SK-N-SH (cell line): Measurements from ENCODE around the gene PARVB.

ENCODE experiments used
- FOXJ3 ChIP-seq: sonication (generic); formaldehyde crosslinking; IDR thresholded peaks from 2 replicates; pipeline ENCODE4 v1.5.1; 2020; ENCODE audit warnings: mild to moderate bottlenecking, missing genetic modification reagents
- GATA2 ChIP-seq: sonication (generic); formaldehyde crosslinking; IDR thresholded peaks from 2 replicates; pipeline ENCODE4 v1.5.0; 2020; ENCODE audit warnings: mild to moderate bottlenecking, missing genetic modification reagents
- JUND ChIP-seq: IDR thresholded peaks from 2 replicates; pipeline ENCODE4 v1.4.0; 2012
- MEF2A ChIP-seq: IDR thresholded peaks from 2 replicates; pipeline ENCODE4 v1.4.0; 2012; ENCODE audit warnings: low read depth, borderline replicate concordance
- MXI1 ChIP-seq: IDR thresholded peaks from 2 replicates; pipeline ENCODE4 v1.6.1; 2012; ENCODE audit warnings: mild to moderate bottlenecking, low read depth, low read length, improper control_type of control experiment
- NFIC ChIP-seq: IDR thresholded peaks from 2 replicates; pipeline ENCODE4 v1.4.0; 2012; ENCODE audit warnings: borderline replicate concordance
- NRF1 ChIP-seq: IDR thresholded peaks from 2 replicates; pipeline ENCODE4 v1.6.1; 2012; ENCODE audit warnings: low read depth, mild to moderate bottlenecking, low read length
- RAD21 ChIP-seq: IDR thresholded peaks from 2 replicates; pipeline ENCODE4 v1.6.1; 2012; ENCODE audit warnings: mild to moderate bottlenecking, low read length
- RCOR1 ChIP-seq: fragments of 150-350 bp; IDR thresholded peaks from 2 replicates; pipeline ENCODE4 v1.6.1; 2017; ENCODE audit warnings: antibody characterized with exemption, low read length
- REST ChIP-seq: IDR thresholded peaks from 2 replicates; pipeline ENCODE4 v1.6.1; 2012; ENCODE audit warnings: mild to moderate bottlenecking, low read depth, low read length, moderate library complexity
- RFX5 ChIP-seq: IDR thresholded peaks from 2 replicates; pipeline ENCODE4 v1.6.1; 2012; ENCODE audit warnings: mild to moderate bottlenecking, improper control_type of control experiment, low read length
- TF ChIP-seq, protein P1 (sequence below): fragments of 200-600 bp; sonication (generic); IDR thresholded peaks from 2 replicates; pipeline ENCODE4 v1.6.1; 2017; ENCODE audit warnings: antibody characterized with exemption, mild to moderate bottlenecking, moderate library complexity
- TF ChIP-seq, protein P2 (sequence below): IDR thresholded peaks from 2 replicates; pipeline ENCODE4 v1.4.0; 2012; ENCODE audit warnings: low read depth, borderline replicate concordance
- TF ChIP-seq, protein P3 (sequence below): fragments of 150-350 bp; IDR thresholded peaks from 2 replicates; pipeline ENCODE4 v1.6.1; 2017; ENCODE audit warnings: antibody characterized with exemption, low read length, low read depth, borderline replicate concordance

DNA sequence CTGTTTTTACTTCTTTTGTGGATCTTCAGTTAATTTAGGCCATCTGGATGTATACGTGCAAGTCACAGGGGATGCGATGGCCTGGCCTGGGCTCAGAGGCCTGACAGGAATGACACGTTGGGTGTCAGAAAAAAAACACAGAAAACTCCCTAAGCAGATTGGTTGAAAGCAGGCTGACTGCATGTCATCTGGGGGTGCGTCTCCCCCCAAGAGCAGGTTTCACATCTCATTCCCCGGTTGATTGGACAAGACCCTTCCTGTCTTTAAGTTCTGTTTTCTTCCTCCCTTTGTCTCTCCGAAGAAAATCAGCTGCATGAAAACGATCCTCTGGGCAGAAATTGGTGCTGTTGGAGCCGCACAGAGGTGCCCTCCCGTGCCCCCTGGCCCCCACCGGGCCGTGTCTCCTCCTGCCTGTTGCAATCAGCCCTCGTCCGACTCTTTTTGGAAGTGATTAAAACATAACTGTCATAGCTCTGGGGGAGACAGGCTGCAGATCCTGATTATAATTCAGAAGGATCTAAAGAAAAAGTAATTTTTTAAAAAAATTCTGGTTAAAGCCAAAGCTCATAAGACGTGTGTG is 84.8 kb downstream of the PARVB start:
- TF ChIP-seq REST, result no peak
- TF ChIP-seq RFX5, result no peak
- TF ChIP-seq, protein P1, sequence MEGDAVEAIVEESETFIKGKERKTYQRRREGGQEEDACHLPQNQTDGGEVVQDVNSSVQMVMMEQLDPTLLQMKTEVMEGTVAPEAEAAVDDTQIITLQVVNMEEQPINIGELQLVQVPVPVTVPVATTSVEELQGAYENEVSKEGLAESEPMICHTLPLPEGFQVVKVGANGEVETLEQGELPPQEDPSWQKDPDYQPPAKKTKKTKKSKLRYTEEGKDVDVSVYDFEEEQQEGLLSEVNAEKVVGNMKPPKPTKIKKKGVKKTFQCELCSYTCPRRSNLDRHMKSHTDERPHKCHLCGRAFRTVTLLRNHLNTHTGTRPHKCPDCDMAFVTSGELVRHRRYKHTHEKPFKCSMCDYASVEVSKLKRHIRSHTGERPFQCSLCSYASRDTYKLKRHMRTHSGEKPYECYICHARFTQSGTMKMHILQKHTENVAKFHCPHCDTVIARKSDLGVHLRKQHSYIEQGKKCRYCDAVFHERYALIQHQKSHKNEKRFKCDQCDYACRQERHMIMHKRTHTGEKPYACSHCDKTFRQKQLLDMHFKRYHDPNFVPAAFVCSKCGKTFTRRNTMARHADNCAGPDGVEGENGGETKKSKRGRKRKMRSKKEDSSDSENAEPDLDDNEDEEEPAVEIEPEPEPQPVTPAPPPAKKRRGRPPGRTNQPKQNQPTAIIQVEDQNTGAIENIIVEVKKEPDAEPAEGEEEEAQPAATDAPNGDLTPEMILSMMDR, result no peak
- no peak for TF ChIP-seq NRF1
- TF ChIP-seq GATA2 (CRISPR knock-in tag), result no peak
- TF ChIP-seq MXI1, result no peak
- TF ChIP-seq FOXJ3, result no peak
- no peak for TF ChIP-seq RAD21
- TF ChIP-seq, protein P2, sequence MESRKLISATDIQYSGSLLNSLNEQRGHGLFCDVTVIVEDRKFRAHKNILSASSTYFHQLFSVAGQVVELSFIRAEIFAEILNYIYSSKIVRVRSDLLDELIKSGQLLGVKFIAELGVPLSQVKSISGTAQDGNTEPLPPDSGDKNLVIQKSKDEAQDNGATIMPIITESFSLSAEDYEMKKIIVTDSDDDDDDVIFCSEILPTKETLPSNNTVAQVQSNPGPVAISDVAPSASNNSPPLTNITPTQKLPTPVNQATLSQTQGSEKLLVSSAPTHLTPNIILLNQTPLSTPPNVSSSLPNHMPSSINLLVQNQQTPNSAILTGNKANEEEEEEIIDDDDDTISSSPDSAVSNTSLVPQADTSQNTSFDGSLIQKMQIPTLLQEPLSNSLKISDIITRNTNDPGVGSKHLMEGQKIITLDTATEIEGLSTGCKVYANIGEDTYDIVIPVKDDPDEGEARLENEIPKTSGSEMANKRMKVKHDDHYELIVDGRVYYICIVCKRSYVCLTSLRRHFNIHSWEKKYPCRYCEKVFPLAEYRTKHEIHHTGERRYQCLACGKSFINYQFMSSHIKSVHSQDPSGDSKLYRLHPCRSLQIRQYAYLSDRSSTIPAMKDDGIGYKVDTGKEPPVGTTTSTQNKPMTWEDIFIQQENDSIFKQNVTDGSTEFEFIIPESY, result no peak
- TF ChIP-seq RCOR1, result no peak
- TF ChIP-seq, protein P3, sequence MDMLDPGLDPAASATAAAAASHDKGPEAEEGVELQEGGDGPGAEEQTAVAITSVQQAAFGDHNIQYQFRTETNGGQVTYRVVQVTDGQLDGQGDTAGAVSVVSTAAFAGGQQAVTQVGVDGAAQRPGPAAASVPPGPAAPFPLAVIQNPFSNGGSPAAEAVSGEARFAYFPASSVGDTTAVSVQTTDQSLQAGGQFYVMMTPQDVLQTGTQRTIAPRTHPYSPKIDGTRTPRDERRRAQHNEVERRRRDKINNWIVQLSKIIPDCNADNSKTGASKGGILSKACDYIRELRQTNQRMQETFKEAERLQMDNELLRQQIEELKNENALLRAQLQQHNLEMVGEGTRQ, result no peak
- TF ChIP-seq JUND, result no peak
- TF ChIP-seq MEF2A, result no peak
- TF ChIP-seq NFIC, result no peak
